Adipose tissue (tissue), 3 donors: ENCODE results near the gene GHRH. TPM values are rescaled to one million over a fixed set of nuclear protein-coding genes. Genes with fewer than 3 reads are reported as not detected.

Experiments
- H3K27ac ChIP-seq: one replicate; pipeline ENCODE4 v1.5.1; 2013; ENCODE audit warnings: low read depth, low read length
- WGBS, 3 donors: extraction: QIAGEN DNeasy Blood & Tissue Kit; methylation state at CpG; one replicate each; pipeline ENCODE4 v1.1.7; 2013; 5-methylcytosine and 5-hydroxymethylcytosine counted together
- polyA plus RNA-seq, 3 donors: library from polyadenylated mRNA; stranded (reverse); fragments of 200-250 nt; gene quantifications; one replicate each; pipeline ENCODE4 v1.2.3, GENCODE V29; 2013
- donor health status: healthy with polysubstance abuse.
- donor health status: Bipolar disorder and iron deficiency.
- donor health status: healthy.

Gene GHRH
- polyA plus RNA-seq, 3 donors: not detected

DNA sequence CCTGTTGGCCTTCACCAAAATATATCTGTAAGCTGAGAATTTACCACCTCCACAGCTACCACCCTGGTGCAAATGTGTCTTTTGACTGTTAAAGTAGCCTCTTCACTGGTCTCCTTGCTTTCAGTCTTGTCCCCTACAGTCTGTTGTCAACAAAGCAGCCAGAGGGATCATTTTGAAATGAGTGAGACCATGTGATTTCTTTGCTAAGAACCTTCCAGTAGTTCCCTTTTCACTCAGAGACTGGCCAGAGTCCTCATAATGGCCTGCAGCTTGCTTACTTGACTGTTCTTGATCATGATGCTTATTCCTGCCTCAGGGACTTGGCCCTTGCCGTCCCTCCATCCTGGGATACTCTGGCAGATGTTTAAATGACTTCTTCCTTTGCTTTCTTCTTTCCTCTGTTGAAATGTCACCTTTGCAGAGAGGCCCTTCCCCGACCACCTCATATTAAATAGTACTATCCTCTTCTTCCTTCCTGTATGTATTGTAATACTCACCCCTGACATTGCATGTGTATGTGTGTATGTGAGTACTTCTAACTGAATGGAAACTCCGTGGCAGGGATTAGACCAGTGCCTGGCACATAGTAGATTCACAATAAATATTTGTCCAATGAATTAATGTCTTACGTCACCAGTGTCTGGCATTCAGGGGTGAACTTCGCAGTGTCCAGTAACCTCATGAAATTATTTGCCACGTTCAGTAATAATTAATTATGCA is 32.8 kb upstream of the GHRH start:
- H3K27ac ChIP-seq: no peak overlapping the region
- whole genome bisulfite sequencing, 3 donors: 71 to 83% (median 74%) methylated on average over 6 of the region's 6 CpGs

- 94 to 96% (median 95%) methylated on average over 11 of the region's 11 CpGs for whole genome bisulfite sequencing, 3 donors
- no peak overlapping the region for H3K27ac ChIP-seq
Measured at GRCh38 chr20:37293301-37293943, 31.8 kb upstream of the GHRH start.

GRCh38 chr20:37291724-37292126 is 30.1 kb upstream of the GHRH start:
- no peak overlapping the region for H3K27ac ChIP-seq
- WGBS, 3 donors: 84 to 95% (median 91%) methylated on average over 6 of the region's 6 CpGs

DNA sequence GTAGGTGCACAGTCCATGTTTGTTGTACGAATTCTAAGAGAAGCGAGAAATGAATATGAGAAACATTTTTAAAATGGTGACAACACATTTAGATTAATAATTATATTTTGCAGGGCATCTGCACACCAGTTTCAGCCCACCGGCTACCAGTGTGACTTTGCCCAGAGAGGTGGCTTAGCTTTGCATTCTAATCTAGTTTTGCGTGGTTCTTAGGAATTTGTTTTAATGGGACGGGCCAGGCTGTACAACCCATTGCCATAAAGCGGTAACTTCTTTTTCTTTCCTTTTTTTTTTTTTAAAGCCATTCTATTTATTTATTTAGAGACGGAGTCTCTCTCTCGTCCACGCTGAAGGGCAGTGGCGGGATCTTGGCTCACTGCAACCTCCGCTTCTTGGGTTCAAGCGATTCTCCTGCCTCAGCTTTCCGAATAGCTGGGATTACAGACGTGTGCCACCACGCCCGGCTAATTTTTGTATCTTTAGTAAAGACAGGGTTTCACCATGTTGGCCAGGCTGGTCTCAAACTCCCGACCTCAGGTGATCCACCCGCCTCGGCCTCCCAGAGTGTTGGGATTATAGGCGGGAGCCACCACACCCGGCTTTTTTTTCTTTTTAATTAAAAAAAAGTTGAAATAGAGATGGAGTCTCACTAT is 28.7 kb upstream of the GHRH start:
- no peak overlapping the region for H3K27ac ChIP-seq
- 53 to 76% (median 71%) methylated on average over 21 of the region's 21 CpGs for WGBS, 3 donors

- no peak overlapping the region for H3K27ac ChIP-seq
- 70 to 75% (median 71%) methylated on average over 4 of the region's 4 CpGs for WGBS, 3 donors
Measured at GRCh38 chr20:37288091-37288490, 26.5 kb upstream of the GHRH start.

- no peak overlapping the region for H3K27ac ChIP-seq
- WGBS, 3 donors: 71 to 76% (median 72%) methylated on average over 12 of the region's 12 CpGs
Measured at GRCh38 chr20:37285664-37286374, 24.2 kb upstream of the GHRH start.

- 87 to 91% (median 90%) methylated on average over 6 of the region's 6 CpGs for WGBS, 3 donors
- no peak overlapping the region for H3K27ac ChIP-seq
Measured at GRCh38 chr20:37284691-37285161, 23.1 kb upstream of the GHRH start.

- H3K27ac ChIP-seq: no peak overlapping the region
- 83 to 92% (median 91%) methylated on average over 9 of the region's 9 CpGs for WGBS, 3 donors
Measured at GRCh38 chr20:37283530-37284195, 22.0 kb upstream of the GHRH start.

- no peak overlapping the region for H3K27ac ChIP-seq
- WGBS, 3 donors: 56 to 72% (median 65%) methylated on average over 6 of the region's 6 CpGs
Measured at GRCh38 chr20:37282556-37282955, 20.9 kb upstream of the GHRH start.

DNA sequence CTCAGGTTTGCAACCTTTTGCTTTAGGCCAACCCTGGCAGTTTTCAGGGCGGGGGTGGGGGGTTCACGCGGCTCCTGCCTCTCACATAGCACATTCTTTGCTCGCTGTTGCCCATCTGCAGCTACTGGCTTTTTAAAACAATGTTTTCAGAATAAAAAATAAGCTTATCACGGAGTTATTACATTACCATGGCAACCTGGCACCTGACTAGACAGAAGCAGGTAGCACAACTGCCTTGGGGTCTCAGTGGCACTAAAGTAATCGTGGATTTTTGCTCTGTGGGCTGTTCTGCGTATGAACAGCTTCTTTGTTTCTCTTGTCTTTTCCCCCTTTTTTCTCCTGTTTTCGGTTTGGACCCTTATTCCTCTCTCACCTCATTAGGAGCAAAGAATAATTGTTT is 18.8 kb upstream of the GHRH start:
- WGBS, 3 donors: 75 to 86% (median 79%) methylated on average over 8 of the region's 8 CpGs
- no peak overlapping the region for H3K27ac ChIP-seq

GRCh38 chr20:37279820-37280219 is 18.2 kb upstream of the GHRH start:
- no peak overlapping the region for H3K27ac ChIP-seq
- 57 to 72% (median 64%) methylated on average over 7 to 8 of the region's 8 CpGs for WGBS, 3 donors

GRCh38 chr20:37278966-37279590 is 17.5 kb upstream of the GHRH start:
- no peak overlapping the region for H3K27ac ChIP-seq
- WGBS, 3 donors: 81 to 85% (median 83%) methylated on average over 12 of the region's 12 CpGs

DNA sequence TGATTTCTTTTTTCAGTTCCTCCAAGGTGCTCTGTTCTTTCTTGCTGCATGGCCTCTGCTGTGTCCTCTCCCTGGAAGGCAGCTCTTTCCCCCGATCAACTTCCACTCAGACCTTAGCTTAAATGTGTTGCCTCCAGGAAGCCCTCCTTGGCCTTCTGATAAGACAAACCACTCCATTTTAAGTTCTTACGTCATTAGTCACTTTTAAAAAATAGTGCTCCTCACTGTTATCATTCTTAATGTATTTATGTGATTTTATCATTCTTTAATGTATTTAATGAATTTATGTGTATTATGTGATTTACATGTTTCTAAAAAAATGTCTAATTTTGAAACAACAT is 15.6 kb upstream of the GHRH start:
- no peak overlapping the region for H3K27ac ChIP-seq

GRCh38 chr20:37276494-37277252 is 15.1 kb upstream of the GHRH start:
- H3K27ac ChIP-seq: no peak overlapping the region
- WGBS, 3 donors: 13 to 19% (median 14%) methylated on average over 14 to 15 of the region's 15 CpGs

More for the DNA sequence above, 15.6 kb upstream of the GHRH start:
- WGBS, 3 donors: 51 to 86% (median 51%) methylated on average over 2 of the region's 2 CpGs

GRCh38 chr20:37274851-37275524 is 13.4 kb upstream of the GHRH start:
- WGBS, 3 donors: 36 to 43% (median 40%) methylated on average over 5 of the region's 5 CpGs
- no peak overlapping the region for H3K27ac ChIP-seq

GRCh38 chr20:37273988-37274387 is 12.4 kb upstream of the GHRH start:
- 100% methylated on average over 1 of the region's 1 CpG; no CpG with 5 or more reads in 1 of the 3 donors for WGBS, 3 donors

DNA sequence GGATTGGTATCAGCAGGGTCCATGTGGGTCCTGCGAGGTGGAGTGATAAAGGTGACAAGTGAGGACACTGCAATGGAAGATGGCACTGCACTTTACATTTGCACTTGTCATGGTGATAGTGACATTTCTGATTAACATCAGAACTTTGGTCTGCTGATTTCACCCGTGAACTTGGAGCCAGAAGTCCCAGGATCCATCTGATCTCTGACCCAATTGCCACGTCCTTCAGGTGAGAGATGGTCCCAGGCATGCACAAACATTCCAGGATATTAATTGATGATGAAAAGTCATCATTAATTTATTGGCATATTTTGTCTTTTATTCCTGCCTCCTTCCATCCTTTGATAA is 9.8 kb upstream of the GHRH start:
- WGBS, 3 donors: 67 to 92% (median 87%) methylated on average over 3 of the region's 3 CpGs
- H3K27ac ChIP-seq: no peak overlapping the region

More at GRCh38 chr20:37273988-37274387, 12.4 kb upstream of the GHRH start:
- H3K27ac ChIP-seq: no peak overlapping the region
